Measurements from ENCODE around the gene IL18R1.

GRCh38 chr2:102355526-102356380 is at the start of gene IL18R1:
- TF ChIP-seq CTCF (IDR thresholded peaks at IDR 0.05; ENCODE audit: low read depth, low read length, missing input control) = peak; percentile 65
- TF ChIP-seq JUND (IDR thresholded peaks at IDR 0.05) = no peak
- TF ChIP-seq ZBTB33 (IDR thresholded peaks at IDR 0.05) = no peak
- TF ChIP-seq TAF1 (conservative IDR thresholded peaks at IDR 0.05) = peak; percentile 81
- TF ChIP-seq HNF4A (conservative IDR thresholded peaks at IDR 0.05) = peak; percentile 46 to 81
- TF ChIP-seq YY1 (IDR thresholded peaks at IDR 0.05) = peak; percentile 61
- peak; percentile 20 for TF ChIP-seq MAX (IDR thresholded peaks at IDR 0.05)
- TF ChIP-seq EGR1 (IDR thresholded peaks at IDR 0.05; ENCODE audit: low read depth in 2 of 2) = peak in 1 of 2 donors; percentile 6
- TF ChIP-seq REST (IDR thresholded peaks at IDR 0.05) = no peak
- TF ChIP-seq ATF3 (IDR thresholded peaks at IDR 0.05) = no peak
- TF ChIP-seq GABPA (IDR thresholded peaks at IDR 0.05 in 1 of 2, conservative IDR thresholded peaks at IDR 0.05 in 1 of 2) = peak in 1 of 2 donors; percentile 37
